K562 (cell line): Measurements from ENCODE around the gene LYRM1. TPM values are rescaled to one million over a fixed set of nuclear protein-coding genes. Genes with fewer than 3 reads are reported as not detected.
A peak's percentile ranks its signal among the peaks of the same experiment; 100 is the strongest.

Experiments used
- ATAC-seq: fragments of 200-7000 bp; cut with Tn5 transposase; 3 replicates; pipeline ENCODE4 v1.9.1; 2020; ENCODE audit warnings: moderate library complexity
- BruUV-seq: library from RNA; stranded (reverse); fragments of 400-500 nt; replicated peaks from 2 replicates; lab custom pipeline; 2021; lab: Mats Ljungman, UMichigan
- CTCF ChIA-PET: fragments of 300-600 bp; formaldehyde crosslinking; extraction: SDS; loops from one replicate; lab custom pipeline; 2021; ENCODE audit warnings: low intra/inter-chr PET ratio; lab: Yijun Ruan, JAX
- POLR2A ChIA-PET: fragments of 300-600, 350-650 bp; sonication (Branson Sonifier 250); formaldehyde crosslinking; extraction: SDS; loops from one replicate; lab custom pipeline; 2021; ENCODE audit warnings: antibody characterized with exemption, inconsistent platforms; lab: Yijun Ruan, JAX
- DNase-seq, 4 experiments: peaks; one replicate each; pipeline versions ENCODE4 v3.0.0 to v3.0.0-alpha.2; 2011 to 2018; ENCODE audit warnings: low spot score in 3 of 4, mixed read lengths in 3 of 4; ENCODE audit errors: extremely low read depth in 1 of 4
- FAIRE-seq: peaks from 2 replicates; lab custom pipeline; 2011; peaks lifted over from hg19 to GRCh38; lab: Jason Lieb, UNC
- H2AFZ ChIP-seq: 2 replicates; pipeline ENCODE4 v1.6.0; 2011; ENCODE audit warnings: low read depth, low read length, control low read depth, inconsistent platforms
- H3K27ac ChIP-seq: fragments of 200-600 bp; 3 replicates; pipeline ENCODE4 v1.8.0; 2011; ENCODE audit warnings: low read depth, mild to moderate bottlenecking, control low read depth, inconsistent platforms, low read length, moderate library complexity, mixed read lengths; ENCODE audit errors: extremely low read depth
- H3K27me3 ChIP-seq, 2 experiments: fragments of 300-600 bp in 1 of 2; 2 replicates in 1 of 2; 3 replicates in 1 of 2; pipeline versions ENCODE4 v1.6.0 to v1.8.0; 2011; ENCODE audit warnings: inconsistent platforms in 2 of 2, low read length in 2 of 2, mild to moderate bottlenecking in 1 of 2, mixed read lengths in 1 of 2, moderate library complexity in 1 of 2; ENCODE audit not compliant: control insufficient read depth in 2 of 2, insufficient read depth in 2 of 2
- H3K36me3 ChIP-seq: fragments of 300-600 bp; 3 replicates; pipeline ENCODE4 v1.8.0; 2011; ENCODE audit warnings: mild to moderate bottlenecking, low read length, inconsistent platforms; ENCODE audit not compliant: control insufficient read depth, insufficient read depth
- H3K4me1 ChIP-seq, 2 experiments: fragments of 200-600 bp in 1 of 2; replicated peaks in 1 of 2; 2 replicates in 1 of 2; 3 replicates in 1 of 2; pipeline versions ENCODE4 v1.5.1 to v1.8.0; 2011; ENCODE audit warnings: inconsistent platforms in 2 of 2, low read length in 2 of 2, mild to moderate bottlenecking in 1 of 2, mixed read lengths in 1 of 2, moderate library complexity in 1 of 2; ENCODE audit not compliant: control insufficient read depth in 2 of 2, insufficient read depth in 2 of 2
- H3K4me2 ChIP-seq: 2 replicates; pipeline ENCODE4 v1.6.1; 2011; ENCODE audit warnings: low read length, control low read depth, inconsistent platforms, mixed read lengths; ENCODE audit not compliant: insufficient read depth
- H3K4me3 ChIP-seq: fragments of 200-600 bp; sonication (generic), shearing (Covaris generic); 2 replicates; pipeline ENCODE4 v1.5.1; 2016; ENCODE audit warnings: control low read depth, inconsistent platforms
- H3K79me2 ChIP-seq: fragments of 200-600 bp; 3 replicates; pipeline ENCODE4 v1.8.0; 2011; ENCODE audit warnings: low read length, inconsistent platforms; ENCODE audit not compliant: control insufficient read depth, insufficient read depth
- H3K9ac ChIP-seq, 2 experiments: 2 replicates each; pipeline versions ENCODE4 v1.6.0 to v1.6.1; 2011; ENCODE audit warnings: low read depth in 2 of 2, low read length in 2 of 2, control low read depth in 1 of 2, inconsistent platforms in 1 of 2, mild to moderate bottlenecking in 1 of 2, mixed read lengths in 1 of 2; ENCODE audit not compliant: insufficient read depth in 1 of 2
- H3K9me1 ChIP-seq: one replicate; pipeline ENCODE4 v1.6.0; 2011; ENCODE audit warnings: inconsistent platforms, mild to moderate bottlenecking, low read length, moderate library complexity; ENCODE audit not compliant: control insufficient read depth, insufficient read depth
- H3K9me3 ChIP-seq: replicated peaks from 2 replicates; pipeline ENCODE4 v1.5.1; 2011; ENCODE audit warnings: low read depth, low read length, inconsistent platforms; ENCODE audit not compliant: control insufficient read depth, insufficient read depth
- H4K20me1 ChIP-seq: replicated peaks from 2 replicates; pipeline ENCODE4 v1.6.1; 2011; ENCODE audit warnings: low read length, inconsistent platforms, mixed read lengths; ENCODE audit not compliant: control insufficient read depth, insufficient read depth
- KDM1A ChIP-seq, 2 experiments: fragments of 450-650 bp; IDR thresholded peaks; 2 replicates each; pipeline ENCODE4 v1.6.1; 2016; ENCODE audit warnings: mild to moderate bottlenecking in 2 of 2
- NFXL1 ChIP-seq: fragments of 450-650 bp; formaldehyde crosslinking; IDR thresholded peaks from 2 replicates; pipeline ENCODE4 v1.4.0; 2021; ENCODE audit warnings: mild to moderate bottlenecking
- PTBP1 ChIP-seq: fragments of 200-400 bp; formaldehyde crosslinking; IDR thresholded peaks from 2 replicates; pipeline ENCODE4 v1.6.1; 2017; ENCODE audit warnings: low read depth, low read length
- TEAD4 ChIP-seq, 2 experiments: sonication (generic) in 1 of 2; formaldehyde crosslinking in 1 of 2; IDR thresholded peaks; 2 replicates each; pipeline versions ENCODE4 v1.6.1 to v1.8.0; 2012 to 2022; ENCODE audit warnings: borderline replicate concordance in 1 of 2, inconsistent platforms in 1 of 2, low read length in 1 of 2, mild to moderate bottlenecking in 1 of 2, missing genetic modification reagents in 1 of 2
- ZNF24 ChIP-seq: fragments of 450-650 bp; IDR thresholded peaks from 2 replicates; pipeline ENCODE4 v1.6.1; 2016
- WGBS: fragments of 100-300 bp; shearing (Covaris generic); methylation state at CpG from one replicate; pipeline ENCODE4 v1.1.6; 2016; ENCODE audit warnings: low coverage, mixed read lengths; ENCODE audit not compliant: insufficient coverage; ENCODE audit errors: missing lambda C conversion rate; 5-methylcytosine and 5-hydroxymethylcytosine counted together
- in situ Hi-C: fragments of 300-500 bp; cut with MboI; formaldehyde crosslinking; loops from 4 replicates; pipeline ENCODE4 v1.15.0; 2018; ENCODE audit warnings: inconsistent platforms, mixed read lengths
- intact Hi-C: fragments of 100-400 bp; cut with micrococcal nuclease; formaldehyde crosslinking; loops from 2 replicates; pipeline ENCODE4 v1.14.2; 2022
- polyA plus RNA-seq, 8 experiments: library from polyadenylated mRNA; depleted of rRNA in 4 of 8; stranded (reverse) in 5 of 8; unstranded in 3 of 8; fragments of >200 nt; fragmentation: Nextera tagmentation in 2 of 8; fragmentation: Illumina TruSeq in 1 of 8; extraction: Ambion mirVana in 2 of 8; extraction: Trizol in 1 of 8; gene quantifications; 2 replicates each; pipeline versions ENCODE4 v1.2.1 to v1.2.3, GENCODE V29; 2011 to 2014; ENCODE audit warnings: inconsistent platforms in 1 of 8, missing spikeins in 1 of 8
- total RNA-seq, 7 experiments: library from RNA; depleted of rRNA in 6 of 7; stranded (reverse); fragments of >200 nt in 6 of 7; fragmentation: Illumina TruSeq in 2 of 7; extraction: Trizol in 2 of 7; gene quantifications; 2 replicates each; pipeline versions ENCODE4 v1.2.1 to v1.2.3, GENCODE V29; 2011 to 2021; ENCODE audit warnings: low replicate concordance in 1 of 7
- TF ChIP-seq, protein P1 (sequence below), 2 experiments: fragments of 450-650 bp; IDR thresholded peaks; 2 replicates each; pipeline ENCODE4 v1.6.1; 2018; ENCODE audit warnings: mild to moderate bottlenecking in 2 of 2, low read depth in 1 of 2; ENCODE audit not compliant: partially characterized antibody in 2 of 2

The LYRM1 gene
- total and polyA plus RNA-seq, 9 of the 15 experiments (the other 6 are each of a cell fraction or from before 2014, with no cell fraction given) = 17.5 to 44.1 (median 32.7) TPM

DNA sequence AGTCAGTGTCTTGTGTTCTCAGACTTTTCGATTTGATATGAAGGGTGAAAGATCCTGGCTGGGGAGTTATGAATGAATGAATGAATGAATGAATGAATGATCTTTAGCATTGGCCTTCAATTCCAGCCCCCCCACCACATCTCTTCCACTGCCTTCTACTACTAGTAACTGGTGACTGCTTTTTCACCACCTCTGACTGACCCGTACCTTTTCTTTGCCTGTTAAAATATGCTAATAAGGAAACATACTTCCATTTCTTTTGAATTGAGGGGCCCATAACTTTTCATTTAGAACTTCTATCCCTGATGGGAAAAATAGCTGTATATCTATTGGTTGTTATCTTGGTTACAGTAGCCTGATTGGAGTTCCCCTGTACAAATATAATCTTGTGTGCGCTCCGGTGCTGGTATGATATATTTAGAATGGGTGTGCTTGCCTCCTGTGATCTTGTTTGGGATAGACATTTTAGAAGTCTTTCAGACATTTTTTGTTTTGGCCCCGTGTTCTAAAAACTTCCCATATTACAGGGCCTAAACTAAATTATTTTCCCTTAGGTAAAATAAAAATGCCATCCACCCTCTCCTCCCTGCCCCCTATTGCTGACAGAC lies 3.4 kb downstream of the LYRM1 start:
- H3K4me1 ChIP-seq = peaks cover 28 to 35% of the 10 kb centered on the region in 2 experiments
- peaks cover 3% of the 10 kb centered on the region; the same call in 1 of the 3 replicates for H3K36me3 ChIP-seq
- DNase-seq = no peak
- FAIRE-seq = no peak
- TF ChIP-seq ZNF24 (peak; percentile 97), NFXL1 (CRISPR knock-in tag) (no peak)
- peak overlapping the region; percentile 19; the same call in 1 of the 3 replicates for H3K27ac ChIP-seq
- no peak overlapping the region for H3K4me3 ChIP-seq
- no peaks in the 10 kb centered on the region for H3K27me3 ChIP-seq
- in situ Hi-C loops (no loop called here), intact Hi-C loops (loop anchor here (5.0 kb wide), 2 partner anchors 43 to 52 kb away; no protein-coding TSS in a partner anchor)
- no peaks in the 10 kb centered on the region for H4K20me1 ChIP-seq
- peak overlapping the region in 1 of 2 experiments; percentile 20; a peak in 2 of 4 replicates for H3K9ac ChIP-seq
- H3K9me1 ChIP-seq = no peaks in the 10 kb centered on the region
- peaks cover 32% of the 10 kb centered on the region for H3K79me2 ChIP-seq
- H2AFZ ChIP-seq = no peak overlapping the region
- no peaks in the 10 kb centered on the region for H3K9me3 ChIP-seq
- POLR2A ChIA-PET = interaction anchor here (0.6 to 2.0 kb wide), 4 partner anchors 8 to 43 kb away, joined by 4 to 12 read pairs (median 4); no protein-coding TSS in a partner anchor
- no peak for ATAC-seq
- BruUV-seq = no TSS peak
- CTCF ChIA-PET = no interaction called here
- 25% methylated on average over 5 of the region's 5 CpGs for WGBS
- peak overlapping the region; percentile 29; the same call in 1 of the 2 replicates for H3K4me2 ChIP-seq

DNA sequence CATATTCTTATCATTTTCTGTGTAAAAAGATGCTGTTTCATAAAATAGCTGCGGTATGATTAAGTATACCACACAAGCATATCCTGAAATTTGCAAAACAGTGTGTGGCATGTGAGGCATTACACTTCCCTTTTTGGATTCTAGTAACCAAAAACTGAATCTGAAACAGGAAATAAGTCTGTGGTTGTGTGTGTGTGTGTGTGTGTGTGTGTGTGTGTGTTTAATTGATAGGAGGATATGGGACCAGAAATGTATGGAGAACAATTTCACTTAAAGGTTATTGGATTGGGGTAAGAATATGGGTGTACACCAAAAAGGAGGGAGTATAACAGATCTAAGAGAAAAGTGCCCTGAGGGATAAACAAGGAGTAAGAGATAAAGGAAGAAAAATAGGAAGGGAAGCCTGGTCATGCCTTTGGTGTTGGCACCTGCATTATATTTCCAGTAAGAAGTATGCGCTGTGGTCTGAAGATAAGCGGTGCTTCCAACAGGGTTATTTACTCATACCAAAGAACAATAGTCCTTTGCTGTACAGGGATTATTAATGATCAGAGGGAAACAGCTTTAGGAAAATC lies 4.0 kb downstream of the LYRM1 start:
- Histone ChIP-seq H3K79me2 (peaks cover 26% of the 10 kb centered on the region), H3K27ac (peak overlapping the region; percentile 19; the same call in 1 of the 3 replicates), H3K4me1 (peaks cover 28 to 32% of the 10 kb centered on the region in 2 experiments), H2AFZ (no peak overlapping the region), H3K4me3 (no peak overlapping the region), H3K36me3 (peaks cover 3% of the 10 kb centered on the region; the same call in 1 of the 3 replicates), H3K9me3 (no peaks in the 10 kb centered on the region), H4K20me1 (no peaks in the 10 kb centered on the region), H3K9me1 (no peaks in the 10 kb centered on the region), H3K27me3 (no peaks in the 10 kb centered on the region), H3K4me2 (peak overlapping the region; percentile 29; the same call in 1 of the 2 replicates), H3K9ac (peak overlapping the region in 1 of 2 experiments; percentile 20; a peak in 2 of 4 replicates)
- in situ Hi-C loops (no loop called here), intact Hi-C loops (loop anchor here (5.0 kb wide), 2 partner anchors 43 to 52 kb away; no protein-coding TSS in a partner anchor)
- FAIRE-seq = peak; percentile 26
- no peak for DNase-seq
- BruUV-seq = no TSS peak
- no peak for ATAC-seq
- ChIA-PET CTCF (no interaction called here), POLR2A (interaction anchor here (1.2 to 1.7 kb wide), 2 partner anchors 15 to 18 kb away, joined by 4 to 5 read pairs; no protein-coding TSS in a partner anchor)
- 13% methylated on average over 3 of the region's 3 CpGs for WGBS
- TF ChIP-seq, protein P1, sequence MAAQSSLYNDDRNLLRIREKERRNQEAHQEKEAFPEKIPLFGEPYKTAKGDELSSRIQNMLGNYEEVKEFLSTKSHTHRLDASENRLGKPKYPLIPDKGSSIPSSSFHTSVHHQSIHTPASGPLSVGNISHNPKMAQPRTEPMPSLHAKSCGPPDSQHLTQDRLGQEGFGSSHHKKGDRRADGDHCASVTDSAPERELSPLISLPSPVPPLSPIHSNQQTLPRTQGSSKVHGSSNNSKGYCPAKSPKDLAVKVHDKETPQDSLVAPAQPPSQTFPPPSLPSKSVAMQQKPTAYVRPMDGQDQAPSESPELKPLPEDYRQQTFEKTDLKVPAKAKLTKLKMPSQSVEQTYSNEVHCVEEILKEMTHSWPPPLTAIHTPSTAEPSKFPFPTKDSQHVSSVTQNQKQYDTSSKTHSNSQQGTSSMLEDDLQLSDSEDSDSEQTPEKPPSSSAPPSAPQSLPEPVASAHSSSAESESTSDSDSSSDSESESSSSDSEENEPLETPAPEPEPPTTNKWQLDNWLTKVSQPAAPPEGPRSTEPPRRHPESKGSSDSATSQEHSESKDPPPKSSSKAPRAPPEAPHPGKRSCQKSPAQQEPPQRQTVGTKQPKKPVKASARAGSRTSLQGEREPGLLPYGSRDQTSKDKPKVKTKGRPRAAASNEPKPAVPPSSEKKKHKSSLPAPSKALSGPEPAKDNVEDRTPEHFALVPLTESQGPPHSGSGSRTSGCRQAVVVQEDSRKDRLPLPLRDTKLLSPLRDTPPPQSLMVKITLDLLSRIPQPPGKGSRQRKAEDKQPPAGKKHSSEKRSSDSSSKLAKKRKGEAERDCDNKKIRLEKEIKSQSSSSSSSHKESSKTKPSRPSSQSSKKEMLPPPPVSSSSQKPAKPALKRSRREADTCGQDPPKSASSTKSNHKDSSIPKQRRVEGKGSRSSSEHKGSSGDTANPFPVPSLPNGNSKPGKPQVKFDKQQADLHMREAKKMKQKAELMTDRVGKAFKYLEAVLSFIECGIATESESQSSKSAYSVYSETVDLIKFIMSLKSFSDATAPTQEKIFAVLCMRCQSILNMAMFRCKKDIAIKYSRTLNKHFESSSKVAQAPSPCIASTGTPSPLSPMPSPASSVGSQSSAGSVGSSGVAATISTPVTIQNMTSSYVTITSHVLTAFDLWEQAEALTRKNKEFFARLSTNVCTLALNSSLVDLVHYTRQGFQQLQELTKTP (IDR thresholded peaks at IDR 0.05; ENCODE audit: low read depth in 1 of 2, partially characterized antibody in 2 of 2) = peak in 1 of 2 experiments; percentile 57
- TF ChIP-seq TEAD4 (IDR thresholded peaks at IDR 0.05; ENCODE audit: low read length) (peak; percentile 45; the same call in 1 of the 2 replicates), TEAD4 (CRISPR knock-in tag; IDR thresholded peaks at IDR 0.05; ENCODE audit: borderline replicate concordance) (no peak), PTBP1 (no peak), KDM1A (IDR thresholded peaks at IDR 0.05) (peak in 1 of 2 experiments; percentile 41; a peak in 1 of 4 replicates)
